ENCODE measurements around the gene ATP11A.

The ATP11A gene

GRCh38 chr13:112902669-112903068 lies 212.8 kb downstream of the ATP11A start:
- no peaks in the 10 kb centered on the region for H3K9me3 ChIP-seq (ENCODE audit: control insufficient read depth, low read length)
- H3K27me3 ChIP-seq (ENCODE audit: control insufficient read depth, insufficient read depth, low read length) = no peaks in the 10 kb centered on the region
- H3K4me3 ChIP-seq (ENCODE audit: low read depth, low read length) = no peak overlapping the region
- H3K79me2 ChIP-seq = peaks cover 2% of the 10 kb centered on the region
- H3K36me3 ChIP-seq (ENCODE audit: control insufficient read depth, insufficient read depth, low read length) = no peaks in the 10 kb centered on the region
- no peak for TF ChIP-seq CTCF (IDR thresholded peaks at IDR 0.05)
- H3K9ac ChIP-seq = no peak overlapping the region
- H2AFZ ChIP-seq = no peak overlapping the region
- no peaks in the 10 kb centered on the region for H3K4me1 ChIP-seq
- no peak overlapping the region for H3K27ac ChIP-seq
- H3K4me2 ChIP-seq (ENCODE audit: low read length) = no peak overlapping the region

- Histone ChIP-seq H3K36me3 (ENCODE audit: control insufficient read depth, insufficient read depth, low read length) (no peaks in the 10 kb centered on the region), H2AFZ (no peak overlapping the region), H3K9ac (no peak overlapping the region), H3K4me2 (ENCODE audit: low read length) (no peak overlapping the region), H3K27ac (no peak overlapping the region), H3K4me3 (ENCODE audit: low read depth, low read length) (no peak overlapping the region), H3K27me3 (ENCODE audit: control insufficient read depth, insufficient read depth, low read length) (no peaks in the 10 kb centered on the region), H3K79me2 (peaks cover 2% of the 10 kb centered on the region), H3K9me3 (ENCODE audit: control insufficient read depth, low read length) (no peaks in the 10 kb centered on the region), H3K4me1 (no peaks in the 10 kb centered on the region)
- no peak for TF ChIP-seq CTCF (IDR thresholded peaks at IDR 0.05)
Observed at GRCh38 chr13:112903071-112903577, 213.3 kb downstream of the ATP11A start.

- Histone ChIP-seq H3K4me3 (ENCODE audit: low read depth, low read length) (no peak overlapping the region), H2AFZ (no peak overlapping the region), H3K36me3 (ENCODE audit: control insufficient read depth, insufficient read depth, low read length) (no peaks in the 10 kb centered on the region), H3K4me2 (ENCODE audit: low read length) (no peak overlapping the region), H3K79me2 (peaks cover 2% of the 10 kb centered on the region), H3K9me3 (ENCODE audit: control insufficient read depth, low read length) (no peaks in the 10 kb centered on the region), H3K27me3 (ENCODE audit: control insufficient read depth, insufficient read depth, low read length) (no peaks in the 10 kb centered on the region), H3K27ac (no peak overlapping the region), H3K4me1 (no peaks in the 10 kb centered on the region), H3K9ac (no peak overlapping the region)
- no peak for TF ChIP-seq CTCF (IDR thresholded peaks at IDR 0.05)
Observed at GRCh38 chr13:112903606-112904195, 213.9 kb downstream of the ATP11A start.

- H3K27ac ChIP-seq = no peak overlapping the region
Observed at GRCh38 chr13:112904436-112904960, 214.7 kb downstream of the ATP11A start.

More at GRCh38 chr13:112904436-112904960, 214.7 kb downstream of the ATP11A start:
- no peak overlapping the region for H2AFZ ChIP-seq
- H3K4me2 ChIP-seq (ENCODE audit: low read length) = no peak overlapping the region
- peaks cover 2% of the 10 kb centered on the region for H3K79me2 ChIP-seq
- no peak overlapping the region for H3K9ac ChIP-seq
- no peaks in the 10 kb centered on the region for H3K9me3 ChIP-seq (ENCODE audit: control insufficient read depth, low read length)
- no peaks in the 10 kb centered on the region for H3K36me3 ChIP-seq (ENCODE audit: control insufficient read depth, insufficient read depth, low read length)
- H3K4me3 ChIP-seq (ENCODE audit: low read depth, low read length) = no peak overlapping the region
- TF ChIP-seq CTCF (IDR thresholded peaks at IDR 0.05) = no peak
- no peaks in the 10 kb centered on the region for H3K4me1 ChIP-seq
- no peaks in the 10 kb centered on the region for H3K27me3 ChIP-seq (ENCODE audit: control insufficient read depth, insufficient read depth, low read length)

All from parathyroid adenoma (tissue), 2 donors.